Medulla oblongata (tissue), 1 donor: ENCODE data around the gene AKAP8L.

Source experiments
- DNase-seq: peaks from one replicate; pipeline ENCODE4 v3.0.0-alpha.2; 2015; ENCODE audit errors: extremely low spot score

Gene AKAP8L

GRCh38 chr19:15448778-15449619, 30.2 kb upstream of the AKAP8L start:
- no peak for DNase-seq

DNA sequence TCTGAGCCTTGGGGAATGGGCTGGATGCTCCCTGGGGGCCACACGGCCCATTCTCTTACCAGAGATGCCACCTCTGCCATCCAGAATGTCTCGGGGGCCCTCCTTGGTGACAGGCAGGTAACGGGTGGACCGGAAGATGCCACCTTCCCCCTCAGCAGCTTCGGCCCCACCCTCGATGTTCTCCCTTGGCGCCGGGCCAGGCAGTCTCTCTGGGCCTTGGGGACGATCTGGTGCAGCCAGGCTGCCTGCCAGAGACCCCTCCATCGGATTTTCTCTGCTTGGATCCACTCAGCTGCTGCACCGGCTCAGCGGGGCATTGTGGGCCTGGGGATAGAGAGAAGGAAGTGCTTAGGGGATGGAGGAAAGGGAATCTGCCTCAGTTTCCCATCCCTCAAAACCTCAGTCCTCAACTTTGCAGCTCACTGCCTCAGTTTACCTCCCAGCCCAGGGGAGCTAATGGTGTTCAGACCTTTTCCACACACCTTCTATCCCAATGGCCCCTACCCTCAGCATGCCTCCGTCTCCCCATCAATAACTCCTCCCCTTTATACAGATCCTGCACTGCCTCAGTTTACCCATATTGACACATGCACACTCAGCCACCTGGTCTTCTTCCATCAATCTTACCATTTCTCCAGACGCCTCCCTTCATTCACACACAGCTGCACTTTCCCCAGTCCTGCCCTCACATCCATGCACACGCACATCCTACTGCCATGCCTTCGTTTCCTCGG, 29.4 kb upstream of the AKAP8L start:
- no peak for DNase-seq

DNA sequence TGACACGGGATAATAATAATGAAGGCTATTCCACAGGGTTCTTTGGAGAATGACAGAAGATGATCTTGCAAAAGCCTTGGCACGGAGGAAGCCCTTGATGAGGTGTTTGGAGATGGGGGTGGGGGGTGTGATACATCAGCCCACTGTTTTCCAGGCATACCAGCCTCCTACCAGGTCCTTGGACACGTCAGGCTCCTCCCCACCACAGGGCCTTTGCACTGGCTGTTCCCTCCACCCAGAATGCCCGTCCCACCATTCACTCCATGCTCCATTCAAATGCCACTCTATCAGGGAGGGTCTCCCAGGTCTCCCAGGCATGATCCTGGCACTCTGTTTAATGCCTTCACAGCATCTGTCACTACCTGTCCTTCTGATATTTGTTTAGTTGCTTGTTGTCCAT, 28.3 kb upstream of the AKAP8L start:
- DNase-seq, result no peak

- DNase-seq, result no peak
These were observed 27.1 kb upstream of the AKAP8L start for GRCh38 chr19:15445807-15446376.

DNA sequence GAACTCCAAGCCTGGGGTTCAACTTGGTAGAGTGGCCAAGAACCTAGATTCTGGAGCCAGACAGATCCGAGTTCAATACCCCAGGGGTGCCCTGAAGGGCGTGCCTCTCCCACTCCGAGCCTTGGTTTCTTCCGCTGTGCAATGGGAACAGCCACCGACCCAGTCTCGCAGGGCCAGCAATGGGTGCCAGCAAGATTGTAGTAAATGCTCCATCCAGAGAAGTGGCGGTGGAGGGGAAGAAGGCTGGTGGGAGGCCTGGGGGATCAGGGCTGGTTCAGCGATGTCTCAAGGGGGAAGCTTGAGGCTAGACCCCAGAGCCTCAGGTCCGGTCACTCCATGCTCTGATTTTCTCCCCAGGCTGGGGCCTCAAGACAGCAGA, 26.4 kb upstream of the AKAP8L start:
- DNase-seq, result no peak

DNA sequence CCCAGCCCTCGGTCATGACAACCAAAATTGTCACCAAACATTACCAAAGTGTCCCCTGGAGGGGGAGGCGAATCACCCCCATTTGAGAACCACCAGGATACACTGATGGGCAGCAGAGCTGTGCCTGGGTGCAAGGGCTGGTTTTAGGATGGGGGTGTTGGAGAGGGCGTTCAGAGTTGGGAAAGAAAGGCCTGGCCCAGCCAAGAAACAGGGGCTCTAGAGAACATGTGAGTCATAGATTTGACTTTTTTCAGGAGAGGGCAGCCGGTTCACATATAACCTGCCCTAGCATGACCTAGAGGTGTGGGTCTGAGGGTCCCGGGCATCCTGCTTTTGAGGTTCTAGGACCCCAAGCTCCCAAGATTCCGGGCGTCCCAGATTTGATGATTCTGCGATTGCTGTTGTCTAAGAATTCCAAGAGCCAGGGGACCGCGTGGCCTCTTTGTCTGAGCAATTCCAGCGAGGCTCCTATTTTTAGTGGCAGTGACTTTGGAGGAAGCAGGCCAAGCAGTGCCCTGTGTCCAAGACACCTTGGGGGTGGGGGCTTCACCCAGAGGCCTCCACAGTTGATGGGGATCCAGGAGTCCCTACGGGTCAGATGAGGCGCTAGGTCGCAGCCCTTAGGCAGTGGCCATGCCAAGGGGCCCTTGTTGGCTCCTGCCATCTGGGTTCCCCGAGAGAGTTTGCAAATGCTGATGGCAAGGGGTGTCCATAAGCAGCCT, 25.9 kb upstream of the AKAP8L start:
- DNase-seq, result no peak

DNA sequence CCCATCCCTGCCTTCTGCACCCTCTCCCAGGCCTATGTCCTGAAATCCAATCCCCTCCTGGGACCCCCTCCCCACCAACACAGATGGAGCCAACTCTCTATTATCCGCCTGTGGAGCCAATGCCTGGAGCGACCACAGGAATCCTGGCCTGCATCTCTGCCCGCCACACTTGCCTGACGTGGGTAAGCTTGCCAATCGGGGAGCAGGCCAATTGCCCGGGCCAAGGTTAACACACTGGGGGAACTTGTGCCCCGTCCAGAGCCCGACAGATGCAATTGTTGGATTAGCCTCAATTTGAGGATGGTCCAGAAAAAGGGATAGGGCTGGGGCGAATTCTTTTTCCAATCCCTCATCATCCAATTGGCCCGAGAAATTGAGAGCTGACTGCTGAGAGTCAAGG, 25.1 kb upstream of the AKAP8L start:
- no peak for DNase-seq

DNA sequence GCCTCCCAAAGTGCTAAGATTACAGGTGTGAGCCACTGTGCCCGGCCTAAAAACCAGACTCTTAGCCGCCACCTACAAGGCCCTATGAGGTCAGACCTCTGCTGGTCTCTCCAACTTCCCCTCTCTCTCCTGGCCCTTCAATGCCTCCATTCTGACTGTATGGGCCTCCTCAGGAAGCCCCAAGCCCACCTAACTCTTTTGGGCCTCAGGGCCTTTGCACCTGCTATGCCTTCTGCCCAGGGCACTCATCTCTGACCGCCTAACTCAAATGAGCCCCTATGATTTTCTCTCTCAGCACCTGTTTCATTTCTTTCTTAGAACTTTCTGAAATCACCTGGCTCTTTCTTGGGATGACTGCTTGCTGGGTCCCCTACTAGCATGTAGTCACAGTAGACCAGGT, 24.5 kb upstream of the AKAP8L start:
- DNase-seq, result no peak

DNA sequence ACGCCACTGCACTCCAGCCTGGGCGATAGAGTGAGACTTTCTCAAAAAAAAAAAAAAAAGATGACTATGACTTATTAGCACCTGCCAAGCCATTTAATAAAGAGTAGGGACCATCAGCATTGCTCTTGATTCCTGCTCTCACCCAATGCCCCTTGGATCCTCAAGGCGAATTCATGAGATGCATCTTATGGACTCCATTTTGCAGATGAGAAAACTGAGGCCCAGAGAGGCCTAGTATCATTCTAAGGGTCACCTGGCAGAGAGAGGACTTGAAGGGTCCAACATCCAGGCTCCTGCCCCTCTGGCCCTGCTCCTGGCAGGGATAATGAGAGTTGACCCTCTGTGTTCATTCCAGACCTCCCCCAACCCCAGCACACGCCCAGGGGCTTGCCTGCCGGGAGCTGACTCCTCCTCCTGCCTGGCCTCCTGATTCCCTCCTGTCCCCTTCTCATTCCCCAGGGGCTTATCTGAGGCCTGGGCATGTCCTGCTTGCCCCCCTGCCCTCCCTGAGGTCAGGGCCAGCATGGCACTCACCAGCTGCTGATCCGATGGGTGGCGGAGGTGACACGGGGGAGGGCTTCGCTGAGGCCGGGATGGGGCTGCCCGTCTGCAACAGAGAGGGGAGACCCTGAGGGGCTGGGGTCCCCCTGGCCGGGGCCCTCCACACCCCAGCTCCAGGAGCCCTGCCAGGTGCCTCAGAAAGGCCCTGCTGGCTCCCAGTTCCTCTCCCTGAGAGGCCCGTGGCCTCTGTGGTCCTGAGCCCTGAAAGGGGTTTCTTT, 23.5 kb upstream of the AKAP8L start:
- no peak for DNase-seq

GRCh38 chr19:15441317-15441716, 22.5 kb upstream of the AKAP8L start:
- no peak for DNase-seq

GRCh38 chr19:15439821-15440641, 21.2 kb upstream of the AKAP8L start:
- DNase-seq, result no peak

GRCh38 chr19:15439078-15439799, 20.5 kb upstream of the AKAP8L start:
- DNase-seq, result no peak

DNA sequence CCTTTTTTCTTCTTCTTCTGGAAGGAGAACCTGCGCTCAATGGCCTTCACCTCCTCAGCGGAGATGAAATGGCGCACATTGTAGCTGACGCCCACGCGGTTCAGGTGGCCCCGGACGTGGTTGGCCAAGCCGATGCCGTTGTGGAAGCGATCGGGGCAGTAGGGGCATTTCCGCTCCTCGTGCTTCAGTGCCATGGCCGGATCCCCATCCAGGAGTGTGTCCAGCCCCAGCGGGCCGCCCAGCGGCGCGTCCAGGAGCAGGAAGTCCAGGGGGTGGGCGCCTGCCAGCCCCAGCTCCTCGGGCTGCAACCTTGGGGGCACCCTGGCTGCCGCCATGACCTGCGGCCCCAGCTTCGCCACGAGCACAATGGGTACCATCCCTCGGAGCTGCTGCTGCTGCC, 19.8 kb upstream of the AKAP8L start:
- no peak for DNase-seq

DNA sequence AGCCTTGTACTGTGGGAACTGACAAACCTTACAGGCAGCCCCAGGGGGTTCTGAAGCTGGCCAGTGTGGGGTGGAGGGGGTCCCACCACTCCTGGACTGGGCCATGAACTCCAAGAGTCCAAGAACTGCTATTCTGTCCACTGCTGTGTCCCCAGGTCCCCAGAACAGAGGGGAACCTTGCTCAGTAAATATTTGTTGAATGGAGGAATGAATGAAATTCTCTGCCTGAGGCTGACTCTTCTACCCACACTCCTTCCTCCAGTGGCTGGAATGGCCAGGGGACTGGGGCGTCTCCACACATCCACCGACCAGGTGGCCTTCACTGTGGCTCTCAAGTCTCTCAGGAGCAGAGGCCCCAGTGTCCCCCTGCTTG, 19.3 kb upstream of the AKAP8L start:
- no peak for DNase-seq

- no peak for DNase-seq
These were observed 18.8 kb upstream of the AKAP8L start for GRCh38 chr19:15437355-15438123.

DNA sequence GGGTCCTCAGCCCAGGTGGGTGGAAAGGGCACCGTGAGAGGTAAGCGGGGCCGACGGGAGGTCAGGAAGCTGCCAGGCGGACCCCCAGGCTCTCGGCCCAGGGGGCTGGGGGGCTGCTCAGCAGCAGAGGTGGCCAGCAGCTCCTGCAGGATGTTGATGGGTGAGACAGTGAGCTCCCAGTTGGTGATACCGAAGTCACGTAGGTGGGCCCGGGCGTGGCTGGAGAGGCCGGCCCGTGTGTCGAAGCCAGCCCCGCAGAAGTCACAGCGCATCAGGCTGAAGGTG, 18.0 kb upstream of the AKAP8L start:
- no peak for DNase-seq

DNA sequence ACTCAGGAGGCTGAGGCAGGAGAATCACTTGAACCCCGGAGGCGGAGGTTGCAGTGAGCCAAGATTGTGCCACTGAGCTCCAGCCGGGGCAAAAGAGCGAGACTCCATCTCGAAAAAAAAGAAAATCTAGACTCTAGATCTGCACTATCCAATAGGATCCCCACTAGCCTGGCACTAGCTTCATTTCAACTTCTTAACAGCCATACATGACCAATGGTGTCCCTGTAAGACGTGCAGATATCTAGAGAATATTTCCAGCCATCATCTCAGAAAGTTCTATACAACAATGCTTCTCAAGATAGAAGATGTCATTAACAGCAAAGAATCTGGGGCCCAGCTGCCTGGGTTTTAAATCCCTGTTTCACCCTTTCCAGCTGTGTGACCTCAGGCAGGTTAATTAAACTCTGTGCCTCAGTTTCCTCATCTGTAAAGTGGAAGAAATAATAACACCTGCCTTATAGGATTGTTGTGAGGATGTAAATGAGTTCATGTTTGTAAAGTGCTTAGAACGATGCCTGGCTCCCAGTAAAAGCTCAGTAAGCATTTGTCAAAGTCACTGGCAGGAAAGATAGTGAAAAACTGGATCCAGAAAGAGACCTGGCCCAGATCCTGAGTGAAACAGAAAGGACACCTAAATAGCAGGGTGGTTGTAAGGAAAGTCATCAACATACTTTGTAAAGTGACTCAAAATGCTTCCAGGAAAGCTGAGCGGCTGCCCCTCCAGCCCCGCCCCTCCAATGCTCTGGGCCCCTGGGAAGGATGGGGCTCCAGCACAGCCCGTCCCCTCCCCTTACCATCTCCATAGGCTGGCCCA, 17.4 kb upstream of the AKAP8L start:
- no peak for DNase-seq

DNA sequence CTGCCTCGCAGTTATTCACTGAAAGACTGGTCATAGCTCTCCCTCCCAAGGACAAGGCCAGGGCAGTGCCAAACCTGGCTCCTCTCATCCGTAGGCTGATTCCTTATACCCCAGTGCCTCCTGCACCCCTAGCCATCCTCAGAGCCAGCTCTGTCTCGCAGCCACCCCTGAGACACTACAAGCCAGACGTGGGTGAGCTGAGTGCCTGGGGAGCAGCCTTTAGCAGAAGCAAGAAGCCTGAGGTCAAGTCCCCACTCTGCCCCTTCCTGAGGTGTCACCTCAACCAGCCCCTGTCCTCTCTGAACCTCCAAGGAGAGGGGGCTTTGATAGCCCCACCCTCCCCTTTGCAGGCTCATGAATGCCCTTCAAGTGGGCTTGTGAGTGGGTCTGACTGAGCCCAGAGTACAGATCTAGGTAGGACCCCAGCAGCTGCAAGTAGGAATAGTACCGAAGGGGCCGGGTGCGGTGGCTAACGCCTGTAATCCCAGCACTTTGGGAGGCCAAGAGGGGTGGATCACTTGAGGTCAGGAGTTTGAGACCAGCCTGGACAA, 14.8 kb upstream of the AKAP8L start:
- DNase-seq, result no peak
